HepG2 (cell line): ENCODE measurements around the gene PDSS2. TPM values are rescaled to one million over a fixed set of nuclear protein-coding genes. Genes with fewer than 3 reads are reported as not detected.

Experiments
- BRCA1 ChIP-seq: sonication (generic); formaldehyde crosslinking; IDR thresholded peaks from 2 replicates; pipeline ENCODE4 v1.4.0; 2020; ENCODE audit warnings: missing genetic modification reagents
- CSRNP1 ChIP-seq: sonication (generic); formaldehyde crosslinking; IDR thresholded peaks from 2 replicates; pipeline ENCODE4 v1.8.1; 2023; ENCODE audit warnings: mild to moderate bottlenecking, missing genetic modification reagents
- E2F1 ChIP-seq: sonication (generic); formaldehyde crosslinking; IDR thresholded peaks from 2 replicates; pipeline ENCODE4 v1.5.0; 2020; ENCODE audit warnings: missing genetic modification reagents
- KIAA2018 ChIP-seq: sonication (generic); formaldehyde crosslinking; IDR thresholded peaks from 2 replicates; pipeline ENCODE4 v1.5.0; 2020; ENCODE audit warnings: mild to moderate bottlenecking, missing genetic modification reagents, borderline replicate concordance
- NAIF1 ChIP-seq: sonication (generic); formaldehyde crosslinking; IDR thresholded peaks from 2 replicates; pipeline ENCODE4 v1.5.0; 2020; ENCODE audit warnings: mild to moderate bottlenecking, missing genetic modification reagents, borderline replicate concordance
- NR2F1 ChIP-seq, 2 experiments: fragments of 450-650 bp in 1 of 2; formaldehyde crosslinking in 1 of 2; IDR thresholded peaks; 2 replicates each; pipeline versions ENCODE4 v1.5.0 to v1.6.1; 2016 to 2020; ENCODE audit warnings: mild to moderate bottlenecking in 1 of 2, missing compliant biosample characterization in 1 of 2, missing genetic modification reagents in 1 of 2, moderate library complexity in 1 of 2
- POLR2AphosphoS5 ChIP-seq: IDR thresholded peaks from 2 replicates; pipeline ENCODE4 v1.6.1; 2012; ENCODE audit warnings: low read depth, low read length
- SOX5 ChIP-seq: IDR thresholded peaks from 2 replicates; pipeline ENCODE4 v1.6.1; 2016; ENCODE audit warnings: borderline replicate concordance
- ZC3H13 ChIP-seq: sonication (generic); formaldehyde crosslinking; IDR thresholded peaks from 2 replicates; pipeline ENCODE4 v1.8.1; 2023; ENCODE audit warnings: mild to moderate bottlenecking, missing genetic modification reagents, moderate library complexity
- ZIK1 ChIP-seq: sonication (generic); formaldehyde crosslinking; IDR thresholded peaks from 2 replicates; pipeline ENCODE4 v1.5.0; 2020; ENCODE audit warnings: mild to moderate bottlenecking, low read depth, missing genetic modification reagents, borderline replicate concordance
- ZNF230 ChIP-seq: sonication (generic); formaldehyde crosslinking; IDR thresholded peaks from 2 replicates; pipeline ENCODE4 v1.4.0; 2020; ENCODE audit warnings: mild to moderate bottlenecking, missing genetic modification reagents
- ZNF280D ChIP-seq: sonication (generic); formaldehyde crosslinking; IDR thresholded peaks from 2 replicates; pipeline ENCODE4 v1.5.1; 2020; ENCODE audit warnings: mild to moderate bottlenecking, missing genetic modification reagents
- polyA plus RNA-seq, 8 experiments: library from polyadenylated mRNA; depleted of rRNA in 3 of 8; stranded (reverse) in 7 of 8; unstranded in 1 of 8; fragments of >200 nt; fragmentation: Illumina TruSeq in 4 of 8; extraction: Trizol in 4 of 8; gene quantifications; 2 replicates each; pipeline versions ENCODE4 v1.2.1 to v1.2.3, GENCODE V29; 2011 to 2016; ENCODE audit warnings: low read depth in 4 of 8, missing spikeins in 1 of 8, mixed read lengths in 1 of 8; ENCODE audit not compliant: insufficient read depth in 1 of 8
- total RNA-seq, 5 experiments: library from RNA; depleted of rRNA; stranded (reverse); fragments of >200 nt; fragmentation: Illumina TruSeq; extraction: Trizol; gene quantifications; 2 replicates each; pipeline ENCODE4 v1.2.3, GENCODE V29; 2016; ENCODE audit warnings: low read depth in 1 of 5

The PDSS2 gene
- total and polyA plus RNA-seq, 2 of the 13 experiments (the other 11 are each of a cell fraction or from before 2014, with no cell fraction given) = 16.2 to 17.0 TPM

- TF ChIP-seq E2F1 (CRISPR knock-in tag) (no peak), ZC3H13 (CRISPR knock-in tag) (no peak), BRCA1 (CRISPR knock-in tag) (no peak), SOX5 (CRISPR knock-in tag) (no peak), ZIK1 (CRISPR knock-in tag) (no peak), NR2F1 (CRISPR knock-in tag; IDR thresholded peaks at IDR 0.05) (0 out of 4 replicates have a peak, but pooled peaks have one; percentile 40 to 43), NAIF1 (CRISPR knock-in tag) (no peak), ZNF230 (no peak), KIAA2018 (no peak), CSRNP1 (CRISPR knock-in tag) (no peak), POLR2AphosphoS5 (no peak), ZNF280D (no peak)
These were observed 224.4 kb downstream of the PDSS2 start (continued) for GRCh38 chr6:107235007-107235406.
